ENCODE measurements around the gene NUP214. TPM values are rescaled to one million over a fixed set of nuclear protein-coding genes. Genes with fewer than 3 reads are reported as not detected.

The NUP214 gene
- total RNA-seq, 1 donor from 2014 or later = 32.6 TPM

DNA sequence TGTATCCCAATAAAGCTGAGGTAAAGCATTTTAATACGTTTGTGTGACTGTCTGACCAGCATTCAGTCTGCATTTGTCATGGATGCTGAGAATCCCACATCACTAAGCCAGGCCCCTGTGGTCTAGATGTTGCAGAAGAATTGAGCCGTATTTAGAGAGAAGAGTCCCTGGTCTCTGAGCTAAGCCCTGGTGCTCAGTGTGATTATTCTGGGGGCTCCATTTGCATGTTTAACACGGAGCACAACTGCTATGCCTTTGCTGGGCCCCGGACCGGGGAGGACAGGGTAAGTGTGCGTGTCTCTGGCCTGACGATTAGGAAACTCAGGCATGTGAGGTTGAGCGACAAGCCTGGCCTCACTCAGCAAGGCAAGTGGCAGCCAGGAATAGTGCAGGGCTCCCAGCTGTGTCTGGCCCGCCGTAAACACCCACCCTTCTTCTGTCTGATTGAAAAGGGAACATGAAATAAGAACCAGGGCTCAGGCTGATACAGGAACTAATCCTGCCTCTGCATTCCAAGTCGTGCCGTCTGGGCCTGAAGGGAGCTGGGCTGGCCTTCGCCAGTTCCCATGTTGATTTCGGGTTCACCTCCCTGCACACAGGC lies 128.6 kb downstream of the NUP214 start:
- peaks cover 9% of the 10 kb centered on the region for H3K4me1 Mint-ChIP-seq (ENCODE audit: low read depth)
- no peak overlapping the region for H3K27ac Mint-ChIP-seq (ENCODE audit: unreplicated experiment)
- H3K36me3 Mint-ChIP-seq (ENCODE audit: low read depth) = no peaks in the 10 kb centered on the region
- no peaks in the 10 kb centered on the region for H3K9me3 Mint-ChIP-seq (ENCODE audit: low read depth)
- no peak overlapping the region for H3K4me3 Mint-ChIP-seq (ENCODE audit: unreplicated experiment)
- H3K27me3 Mint-ChIP-seq (ENCODE audit: low read depth) = no peaks in the 10 kb centered on the region
- TF ChIP-seq, protein P1, sequence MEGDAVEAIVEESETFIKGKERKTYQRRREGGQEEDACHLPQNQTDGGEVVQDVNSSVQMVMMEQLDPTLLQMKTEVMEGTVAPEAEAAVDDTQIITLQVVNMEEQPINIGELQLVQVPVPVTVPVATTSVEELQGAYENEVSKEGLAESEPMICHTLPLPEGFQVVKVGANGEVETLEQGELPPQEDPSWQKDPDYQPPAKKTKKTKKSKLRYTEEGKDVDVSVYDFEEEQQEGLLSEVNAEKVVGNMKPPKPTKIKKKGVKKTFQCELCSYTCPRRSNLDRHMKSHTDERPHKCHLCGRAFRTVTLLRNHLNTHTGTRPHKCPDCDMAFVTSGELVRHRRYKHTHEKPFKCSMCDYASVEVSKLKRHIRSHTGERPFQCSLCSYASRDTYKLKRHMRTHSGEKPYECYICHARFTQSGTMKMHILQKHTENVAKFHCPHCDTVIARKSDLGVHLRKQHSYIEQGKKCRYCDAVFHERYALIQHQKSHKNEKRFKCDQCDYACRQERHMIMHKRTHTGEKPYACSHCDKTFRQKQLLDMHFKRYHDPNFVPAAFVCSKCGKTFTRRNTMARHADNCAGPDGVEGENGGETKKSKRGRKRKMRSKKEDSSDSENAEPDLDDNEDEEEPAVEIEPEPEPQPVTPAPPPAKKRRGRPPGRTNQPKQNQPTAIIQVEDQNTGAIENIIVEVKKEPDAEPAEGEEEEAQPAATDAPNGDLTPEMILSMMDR (IDR thresholded peaks at IDR 0.05) = no peak
- no peak for DNase-seq (ENCODE audit: low spot score)

DNA sequence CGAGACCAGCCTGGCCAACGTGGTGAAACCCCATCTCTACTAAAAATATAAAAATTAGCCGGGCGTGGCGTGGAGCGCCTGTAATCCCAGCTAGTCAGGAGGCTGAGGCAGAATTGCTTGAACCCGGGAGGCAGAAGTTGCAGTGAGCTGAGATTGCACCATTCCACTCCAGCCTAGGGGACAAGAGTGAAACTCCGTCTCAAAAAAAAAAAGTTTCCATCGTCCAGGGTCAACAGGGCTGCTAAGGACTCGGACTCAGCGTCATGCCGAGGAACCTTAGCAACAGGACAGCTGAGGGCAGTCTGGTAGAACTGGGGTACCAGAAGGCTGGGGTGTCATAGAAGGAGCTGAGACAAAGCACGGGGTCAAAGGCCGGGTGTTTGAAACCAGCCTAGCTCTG lies 129.2 kb downstream of the NUP214 start:
- no peak for DNase-seq (ENCODE audit: low spot score)
- no peaks in the 10 kb centered on the region for H3K27me3 Mint-ChIP-seq (ENCODE audit: low read depth)
- H3K4me3 Mint-ChIP-seq (ENCODE audit: unreplicated experiment) = no peak overlapping the region
- H3K4me1 Mint-ChIP-seq (ENCODE audit: low read depth) = peaks cover 9% of the 10 kb centered on the region
- TF ChIP-seq, protein P1 (IDR thresholded peaks at IDR 0.05) = no peak
- H3K36me3 Mint-ChIP-seq (ENCODE audit: low read depth) = no peaks in the 10 kb centered on the region
- H3K27ac Mint-ChIP-seq (ENCODE audit: unreplicated experiment) = no peak overlapping the region
- H3K9me3 Mint-ChIP-seq (ENCODE audit: low read depth) = no peaks in the 10 kb centered on the region

DNA sequence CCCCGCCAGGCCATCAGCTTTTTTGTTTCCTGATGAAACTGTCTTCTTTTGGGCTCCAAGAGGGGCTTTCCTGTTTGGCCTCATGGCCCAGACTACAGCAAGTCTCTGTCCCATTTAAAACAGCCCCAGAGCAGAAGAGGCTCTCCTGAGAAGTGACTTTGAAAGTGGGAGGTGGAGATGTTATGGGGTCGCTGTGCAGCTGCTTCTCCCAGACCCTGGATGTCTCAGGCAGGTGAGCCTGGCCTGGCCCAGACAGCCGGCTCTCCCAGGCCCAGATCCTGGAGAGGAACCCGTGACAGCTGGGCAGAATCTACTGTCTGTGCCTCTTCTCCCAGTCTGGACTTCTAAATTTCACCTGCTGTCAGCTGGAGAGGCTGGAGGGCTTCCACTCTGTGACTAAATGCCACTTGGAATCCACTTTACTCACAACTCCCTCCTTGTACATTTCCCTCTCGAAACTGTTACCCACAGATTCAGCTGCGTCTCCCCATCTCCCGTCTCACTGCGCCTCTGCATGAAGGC lies 130.4 kb downstream of the NUP214 start:
- Mint-ChIP-seq H3K27ac (ENCODE audit: unreplicated experiment) (peak overlapping the region; percentile 80), H3K27me3 (ENCODE audit: low read depth) (no peaks in the 10 kb centered on the region), H3K9me3 (ENCODE audit: low read depth) (no peaks in the 10 kb centered on the region), H3K4me1 (ENCODE audit: low read depth) (peaks cover 9% of the 10 kb centered on the region), H3K36me3 (ENCODE audit: low read depth) (peaks cover 1% of the 10 kb centered on the region), H3K4me3 (ENCODE audit: unreplicated experiment) (no peak overlapping the region)
- TF ChIP-seq, protein P1 (IDR thresholded peaks at IDR 0.05) = no peak
- no peak for DNase-seq (ENCODE audit: low spot score)

DNA sequence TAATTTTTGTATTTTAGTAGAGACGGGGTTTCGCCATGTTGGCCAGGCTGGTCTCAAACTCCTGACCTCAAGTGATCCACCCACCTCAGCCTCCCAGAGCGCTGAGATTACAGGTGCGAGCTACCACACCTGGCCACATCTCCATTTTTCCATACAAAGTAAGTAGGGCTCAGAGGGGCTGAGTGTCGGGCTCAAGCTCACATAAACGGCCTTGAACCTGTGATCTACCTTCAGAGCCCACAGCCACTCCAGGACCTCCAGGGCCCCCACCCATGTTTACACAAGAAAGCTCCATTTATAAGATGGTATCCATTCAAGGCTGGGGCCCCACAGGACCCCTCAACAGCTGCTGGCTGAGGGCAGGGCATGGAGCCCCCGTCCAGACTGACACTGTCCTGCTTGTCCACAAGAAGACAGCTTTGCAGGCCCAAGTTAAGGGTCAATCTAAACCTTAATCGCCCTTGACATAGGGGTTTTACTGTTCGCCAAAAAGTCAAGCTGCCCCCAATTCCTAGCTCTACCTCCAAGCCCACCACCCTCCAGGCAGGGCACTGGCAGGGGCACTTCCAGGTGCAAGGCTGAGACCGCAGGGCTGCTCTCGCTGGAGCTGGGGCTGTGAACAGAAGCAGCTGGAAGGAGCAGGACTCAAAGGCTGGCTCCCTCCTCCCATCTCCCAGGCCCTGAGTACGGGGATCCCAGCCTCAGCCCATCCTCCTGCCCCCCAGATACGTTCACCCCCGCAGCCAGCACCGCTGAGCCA lies 132.1 kb downstream of the NUP214 start:
- no peak for DNase-seq (ENCODE audit: low spot score)
- Mint-ChIP-seq H3K9me3 (ENCODE audit: low read depth) (no peaks in the 10 kb centered on the region), H3K36me3 (ENCODE audit: low read depth) (peaks cover 5% of the 10 kb centered on the region), H3K27ac (ENCODE audit: unreplicated experiment) (no peak overlapping the region), H3K4me3 (ENCODE audit: unreplicated experiment) (no peak overlapping the region), H3K4me1 (ENCODE audit: low read depth) (peaks cover 9% of the 10 kb centered on the region), H3K27me3 (ENCODE audit: low read depth) (no peaks in the 10 kb centered on the region)
- TF ChIP-seq, protein P1 (IDR thresholded peaks at IDR 0.05) = no peak

DNA sequence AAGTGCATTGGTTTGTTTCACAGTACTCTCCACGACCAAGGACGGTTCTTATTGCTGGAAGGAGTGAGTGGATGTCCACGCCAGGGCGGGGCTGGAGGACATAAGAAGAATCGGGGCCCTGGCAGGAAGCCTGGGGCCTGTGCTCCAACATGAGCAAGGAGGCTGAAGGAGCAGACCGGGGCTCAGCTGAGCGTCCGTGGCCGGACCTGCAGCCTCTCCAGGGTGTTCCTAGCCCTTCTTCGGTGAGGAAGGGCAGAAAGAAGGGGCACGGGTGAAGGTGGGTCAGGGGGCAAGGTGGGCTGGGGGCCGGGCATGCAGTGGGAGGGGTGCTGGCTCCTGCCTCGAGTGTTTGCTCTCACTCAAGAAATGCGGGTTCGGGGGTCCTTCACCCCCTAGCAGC lies 132.8 kb downstream of the NUP214 start:
- no peak for DNase-seq (ENCODE audit: low spot score)
- Mint-ChIP-seq H3K27ac (ENCODE audit: unreplicated experiment) (no peak overlapping the region), H3K9me3 (ENCODE audit: low read depth) (no peaks in the 10 kb centered on the region), H3K4me3 (ENCODE audit: unreplicated experiment) (no peak overlapping the region), H3K27me3 (ENCODE audit: low read depth) (no peaks in the 10 kb centered on the region), H3K36me3 (ENCODE audit: low read depth) (peaks cover 5% of the 10 kb centered on the region), H3K4me1 (ENCODE audit: low read depth) (peaks cover 9% of the 10 kb centered on the region)
- TF ChIP-seq, protein P1 (IDR thresholded peaks at IDR 0.05) = no peak
